Skin of body (tissue), 2 donors: Measurements from ENCODE around the gene SLA2. TPM values are rescaled to one million over a fixed set of nuclear protein-coding genes. Genes with fewer than 3 reads are reported as not detected.
"Not testable (repeated sequence)": the region's sequence is repeated elsewhere in the genome, so short reads cannot be mapped to it uniquely, and the experiment has no call there.

ENCODE experiments used
- DNase-seq: peaks from one replicate; lab custom pipeline; 2025; lab: John Stamatoyannopoulos, UW
- total RNA-seq: library from RNA; depleted of rRNA; stranded (reverse); fragments of >200 nt; gene quantifications from one replicate; pipeline ENCODE4 v1.2.3, GENCODE V29; 2014

The SLA2 gene
- 0.39 TPM for total RNA-seq

GRCh38 chr20:36645998-36646397, at the start of gene SLA2:
TSS of gene SLA2 (minus strand) at chr20:36646196. CDS start at chr20:36641335, 4,861 bp downstream.
- no peak for DNase-seq

- not testable (repeated sequence) for DNase-seq
Measured at GRCh38 chr20:36695467-36695866, 49.5 kb upstream of the SLA2 start.

GRCh38 chr20:36688630-36689029, 42.6 kb upstream of the SLA2 start:
- DNase-seq, result no peak

- DNase-seq, result no peak
Measured at GRCh38 chr20:36687850-36688249, 41.9 kb upstream of the SLA2 start.

- no peak for DNase-seq
Measured at GRCh38 chr20:36686944-36687343, 40.9 kb upstream of the SLA2 start.

- DNase-seq, result no peak
Measured at GRCh38 chr20:36686504-36686903, 40.5 kb upstream of the SLA2 start.

GRCh38 chr20:36684747-36685146, 38.8 kb upstream of the SLA2 start:
- DNase-seq, result no peak

- no peak for DNase-seq
Measured at GRCh38 chr20:36682311-36682710, 36.3 kb upstream of the SLA2 start.

- DNase-seq, result no peak
Measured at GRCh38 chr20:36677422-36677771, 31.4 kb upstream of the SLA2 start.

GRCh38 chr20:36676701-36677421, 30.9 kb upstream of the SLA2 start:
- no peak for DNase-seq

GRCh38 chr20:36675545-36675944, 29.5 kb upstream of the SLA2 start:
- DNase-seq, result not testable (repeated sequence)

- no peak for DNase-seq
Measured at GRCh38 chr20:36672991-36673390, 27.0 kb upstream of the SLA2 start.

GRCh38 chr20:36670665-36671357, 24.8 kb upstream of the SLA2 start:
- DNase-seq, result no peak

GRCh38 chr20:36666181-36666740, 20.3 kb upstream of the SLA2 start:
- DNase-seq, result no peak

GRCh38 chr20:36663031-36663430, 17.0 kb upstream of the SLA2 start:
- DNase-seq, result no peak

- DNase-seq, result no peak
Measured at GRCh38 chr20:36658300-36658699, 12.3 kb upstream of the SLA2 start.

- DNase-seq, result no peak
Measured at GRCh38 chr20:36656733-36657132, 10.7 kb upstream of the SLA2 start.

- no peak for DNase-seq
Measured at GRCh38 chr20:36655004-36655403, 9.0 kb upstream of the SLA2 start.

GRCh38 chr20:36654506-36654905, 8.5 kb upstream of the SLA2 start:
- no peak for DNase-seq

GRCh38 chr20:36653456-36653855, 7.5 kb upstream of the SLA2 start:
- no peak for DNase-seq

GRCh38 chr20:36647196-36648121, 1.5 kb upstream of the SLA2 start:
- DNase-seq, result no peak

GRCh38 chr20:36646678-36647077, 682 bp upstream of the SLA2 start:
- no peak for DNase-seq
